K562 (cell line): ENCODE results near the gene PFKP. TPM values are rescaled to one million over a fixed set of nuclear protein-coding genes. Genes with fewer than 3 reads are reported as not detected.

Experiments
- BRD4 ChIP-seq: fragments of 200-600 bp; sonication (generic); IDR thresholded peaks from 2 replicates; pipeline ENCODE4 v1.6.1; 2017; ENCODE audit warnings: inconsistent platforms
- LCOR ChIP-seq: sonication (generic); formaldehyde crosslinking; IDR thresholded peaks from 2 replicates; pipeline ENCODE4 v1.8.0; 2022; ENCODE audit warnings: mild to moderate bottlenecking, missing genetic modification reagents
- RBM39 ChIP-seq: fragments of 200-400 bp; formaldehyde crosslinking; optimal IDR thresholded peaks from 2 replicates; pipeline ENCODE3; 2018; ENCODE audit warnings: low read depth, low read length
- ZFP30 ChIP-seq: fragments of 250-450 bp; sonication (Bioruptor Pico); IDR thresholded peaks from 2 replicates; pipeline ENCODE4 v1.8.0; 2022; ENCODE audit warnings: moderate library complexity, mild to moderate bottlenecking, inconsistent platforms, borderline replicate concordance
- ZNF175 ChIP-seq: fragments of 200-800 bp; sonication (Bioruptor generic); IDR thresholded peaks from 2 replicates; pipeline ENCODE4 v1.6.1; 2016; ENCODE audit warnings: low read depth, mild to moderate bottlenecking, missing genetic modification characterization, missing compliant biosample characterization
- ZNF445 ChIP-seq: fragments of 250-450 bp; sonication (Bioruptor Pico); IDR thresholded peaks from 2 replicates; pipeline ENCODE4 v1.4.0; 2020; ENCODE audit warnings: low read depth, mild to moderate bottlenecking, moderate library complexity
- ZNF668 ChIP-seq: fragments of 250-450 bp; sonication (Bioruptor Pico); IDR thresholded peaks from 2 replicates; pipeline ENCODE4 v1.8.0; 2022; ENCODE audit warnings: mild to moderate bottlenecking, inconsistent platforms
- polyA plus RNA-seq, 8 experiments: library from polyadenylated mRNA; depleted of rRNA in 4 of 8; stranded (reverse) in 5 of 8; unstranded in 3 of 8; fragments of >200 nt; fragmentation: Nextera tagmentation in 2 of 8; fragmentation: Illumina TruSeq in 1 of 8; extraction: Ambion mirVana in 2 of 8; extraction: Trizol in 1 of 8; gene quantifications; 2 replicates each; pipeline versions ENCODE4 v1.2.1 to v1.2.3, GENCODE V29; 2011 to 2014; ENCODE audit warnings: inconsistent platforms in 1 of 8, missing spikeins in 1 of 8
- total RNA-seq, 7 experiments: library from RNA; depleted of rRNA in 6 of 7; stranded (reverse); fragments of >200 nt in 6 of 7; fragmentation: Illumina TruSeq in 2 of 7; extraction: Trizol in 2 of 7; gene quantifications; 2 replicates each; pipeline versions ENCODE4 v1.2.1 to v1.2.3, GENCODE V29; 2011 to 2021; ENCODE audit warnings: low replicate concordance in 1 of 7
- TF ChIP-seq, protein P1 (sequence below), 2 experiments: fragments of 200-800 bp in 1 of 2; sonication (Bioruptor generic) in 1 of 2; sonication (generic) in 1 of 2; formaldehyde crosslinking in 1 of 2; IDR thresholded peaks in 1 of 2; conservative IDR thresholded peaks in 1 of 2; 2 replicates each; pipeline versions ENCODE4 v1.5.0 to v1.6.1; 2016 to 2020; ENCODE audit warnings: missing compliant biosample characterization in 1 of 2, missing genetic modification characterization in 1 of 2, missing genetic modification reagents in 1 of 2
- TF ChIP-seq, protein P2 (sequence below): sonication (generic); formaldehyde crosslinking; IDR thresholded peaks from 2 replicates; pipeline ENCODE4 v1.5.0; 2020; ENCODE audit warnings: missing genetic modification reagents
- TF ChIP-seq, protein P3 (sequence below): sonication (generic); formaldehyde crosslinking; IDR thresholded peaks from 2 replicates; pipeline ENCODE4 v1.8.0; 2022; ENCODE audit warnings: mild to moderate bottlenecking, missing genetic modification reagents, borderline replicate concordance
- TF ChIP-seq, protein P4 (sequence below): fragments of 200-800 bp; sonication (Bioruptor generic); IDR thresholded peaks from 2 replicates; pipeline ENCODE4 v1.6.1; 2017; ENCODE audit warnings: missing genetic modification characterization, missing compliant biosample characterization
- TF ChIP-seq, protein P5 (sequence below): sonication (generic); formaldehyde crosslinking; IDR thresholded peaks from 2 replicates; pipeline ENCODE4 v1.8.0; 2023; ENCODE audit warnings: mild to moderate bottlenecking, missing genetic modification reagents
- TF ChIP-seq, protein P6 (sequence below): fragments of 450-650 bp; IDR thresholded peaks from one replicate; pipeline ENCODE4 v1.6.1; 2018; ENCODE audit warnings: mild to moderate bottlenecking, moderate library complexity; ENCODE audit not compliant: partially characterized antibody

Gene PFKP
- total and polyA plus RNA-seq, 9 of the 15 experiments (the other 6 are each of a cell fraction or from before 2014, with no cell fraction given): 23.5 to 116 (median 62.1) TPM

DNA sequence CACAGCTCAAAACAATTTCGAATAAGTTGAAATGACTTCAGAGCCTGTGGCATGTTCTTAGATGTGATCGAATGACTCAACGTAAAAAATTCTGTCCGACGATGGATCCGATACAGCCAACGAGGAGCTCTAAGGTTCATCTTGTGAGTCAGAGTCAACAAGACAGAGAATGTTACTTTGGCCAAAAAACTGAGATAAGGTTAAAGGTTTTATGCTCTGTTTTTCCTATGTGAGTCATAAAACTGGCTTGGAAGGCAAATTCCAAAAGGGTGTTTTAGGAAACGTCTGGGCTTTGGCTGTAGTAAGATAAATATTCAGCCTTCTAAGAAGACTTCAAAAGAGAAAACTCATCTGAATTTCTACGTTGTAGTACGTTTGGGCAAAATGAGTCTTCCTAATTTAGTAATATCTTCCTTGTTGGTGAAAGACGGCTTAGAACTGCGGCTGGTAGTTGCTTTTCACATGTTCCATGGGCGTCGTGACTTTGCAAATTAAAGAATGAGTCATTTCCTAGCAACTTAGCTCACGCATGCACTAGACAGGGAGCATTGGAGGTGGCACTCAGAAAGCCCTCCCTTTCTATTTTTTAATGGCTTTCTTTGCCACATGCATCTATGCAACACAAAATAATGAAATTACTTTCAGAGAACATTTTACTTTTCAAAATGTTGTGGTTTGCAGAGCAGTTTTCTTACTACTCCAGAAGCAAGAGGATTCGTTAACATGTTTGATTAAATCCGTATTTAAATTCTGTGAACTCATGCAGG lies 28.2 kb downstream of the PFKP start (continued):
- TF ChIP-seq, protein P1, sequence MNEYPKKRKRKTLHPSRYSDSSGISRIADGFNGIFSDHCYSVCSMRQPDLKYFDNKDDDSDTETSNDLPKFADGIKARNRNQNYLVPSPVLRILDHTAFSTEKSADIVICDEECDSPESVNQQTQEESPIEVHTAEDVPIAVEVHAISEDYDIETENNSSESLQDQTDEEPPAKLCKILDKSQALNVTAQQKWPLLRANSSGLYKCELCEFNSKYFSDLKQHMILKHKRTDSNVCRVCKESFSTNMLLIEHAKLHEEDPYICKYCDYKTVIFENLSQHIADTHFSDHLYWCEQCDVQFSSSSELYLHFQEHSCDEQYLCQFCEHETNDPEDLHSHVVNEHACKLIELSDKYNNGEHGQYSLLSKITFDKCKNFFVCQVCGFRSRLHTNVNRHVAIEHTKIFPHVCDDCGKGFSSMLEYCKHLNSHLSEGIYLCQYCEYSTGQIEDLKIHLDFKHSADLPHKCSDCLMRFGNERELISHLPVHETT (CRISPR knock-in tag; conservative IDR thresholded peaks at IDR 0.05 in 1 of 2, IDR thresholded peaks at IDR 0.05 in 1 of 2): peak in 1 of 2 experiments; percentile 59; a peak in 2 of 4 replicates
- TF ChIP-seq ZNF175: peak; percentile 57; the same call in 1 of the 2 replicates
- TF ChIP-seq, protein P2, sequence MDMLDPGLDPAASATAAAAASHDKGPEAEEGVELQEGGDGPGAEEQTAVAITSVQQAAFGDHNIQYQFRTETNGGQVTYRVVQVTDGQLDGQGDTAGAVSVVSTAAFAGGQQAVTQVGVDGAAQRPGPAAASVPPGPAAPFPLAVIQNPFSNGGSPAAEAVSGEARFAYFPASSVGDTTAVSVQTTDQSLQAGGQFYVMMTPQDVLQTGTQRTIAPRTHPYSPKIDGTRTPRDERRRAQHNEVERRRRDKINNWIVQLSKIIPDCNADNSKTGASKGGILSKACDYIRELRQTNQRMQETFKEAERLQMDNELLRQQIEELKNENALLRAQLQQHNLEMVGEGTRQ: no peak
- TF ChIP-seq, protein P3, sequence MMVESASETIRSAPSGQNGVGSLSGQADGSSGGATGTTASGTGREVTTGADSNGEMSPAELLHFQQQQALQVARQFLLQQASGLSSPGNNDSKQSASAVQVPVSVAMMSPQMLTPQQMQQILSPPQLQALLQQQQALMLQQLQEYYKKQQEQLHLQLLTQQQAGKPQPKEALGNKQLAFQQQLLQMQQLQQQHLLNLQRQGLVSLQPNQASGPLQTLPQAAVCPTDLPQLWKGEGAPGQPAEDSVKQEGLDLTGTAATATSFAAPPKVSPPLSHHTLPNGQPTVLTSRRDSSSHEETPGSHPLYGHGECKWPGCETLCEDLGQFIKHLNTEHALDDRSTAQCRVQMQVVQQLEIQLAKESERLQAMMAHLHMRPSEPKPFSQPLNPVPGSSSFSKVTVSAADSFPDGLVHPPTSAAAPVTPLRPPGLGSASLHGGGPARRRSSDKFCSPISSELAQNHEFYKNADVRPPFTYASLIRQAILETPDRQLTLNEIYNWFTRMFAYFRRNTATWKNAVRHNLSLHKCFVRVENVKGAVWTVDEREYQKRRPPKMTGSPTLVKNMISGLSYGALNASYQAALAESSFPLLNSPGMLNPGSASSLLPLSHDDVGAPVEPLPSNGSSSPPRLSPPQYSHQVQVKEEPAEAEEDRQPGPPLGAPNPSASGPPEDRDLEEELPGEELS: no peak
- TF ChIP-seq, protein P4, sequence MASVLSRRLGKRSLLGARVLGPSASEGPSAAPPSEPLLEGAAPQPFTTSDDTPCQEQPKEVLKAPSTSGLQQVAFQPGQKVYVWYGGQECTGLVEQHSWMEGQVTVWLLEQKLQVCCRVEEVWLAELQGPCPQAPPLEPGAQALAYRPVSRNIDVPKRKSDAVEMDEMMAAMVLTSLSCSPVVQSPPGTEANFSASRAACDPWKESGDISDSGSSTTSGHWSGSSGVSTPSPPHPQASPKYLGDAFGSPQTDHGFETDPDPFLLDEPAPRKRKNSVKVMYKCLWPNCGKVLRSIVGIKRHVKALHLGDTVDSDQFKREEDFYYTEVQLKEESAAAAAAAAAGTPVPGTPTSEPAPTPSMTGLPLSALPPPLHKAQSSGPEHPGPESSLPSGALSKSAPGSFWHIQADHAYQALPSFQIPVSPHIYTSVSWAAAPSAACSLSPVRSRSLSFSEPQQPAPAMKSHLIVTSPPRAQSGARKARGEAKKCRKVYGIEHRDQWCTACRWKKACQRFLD (CRISPR knock-in tag): peak; percentile 75; the same call in 1 of the 2 replicates
- TF ChIP-seq LCOR (CRISPR knock-in tag): peak; percentile 94
- no peak for TF ChIP-seq ZNF445 (CRISPR knock-in tag)
- TF ChIP-seq RBM39: no peak
- TF ChIP-seq, protein P5, sequence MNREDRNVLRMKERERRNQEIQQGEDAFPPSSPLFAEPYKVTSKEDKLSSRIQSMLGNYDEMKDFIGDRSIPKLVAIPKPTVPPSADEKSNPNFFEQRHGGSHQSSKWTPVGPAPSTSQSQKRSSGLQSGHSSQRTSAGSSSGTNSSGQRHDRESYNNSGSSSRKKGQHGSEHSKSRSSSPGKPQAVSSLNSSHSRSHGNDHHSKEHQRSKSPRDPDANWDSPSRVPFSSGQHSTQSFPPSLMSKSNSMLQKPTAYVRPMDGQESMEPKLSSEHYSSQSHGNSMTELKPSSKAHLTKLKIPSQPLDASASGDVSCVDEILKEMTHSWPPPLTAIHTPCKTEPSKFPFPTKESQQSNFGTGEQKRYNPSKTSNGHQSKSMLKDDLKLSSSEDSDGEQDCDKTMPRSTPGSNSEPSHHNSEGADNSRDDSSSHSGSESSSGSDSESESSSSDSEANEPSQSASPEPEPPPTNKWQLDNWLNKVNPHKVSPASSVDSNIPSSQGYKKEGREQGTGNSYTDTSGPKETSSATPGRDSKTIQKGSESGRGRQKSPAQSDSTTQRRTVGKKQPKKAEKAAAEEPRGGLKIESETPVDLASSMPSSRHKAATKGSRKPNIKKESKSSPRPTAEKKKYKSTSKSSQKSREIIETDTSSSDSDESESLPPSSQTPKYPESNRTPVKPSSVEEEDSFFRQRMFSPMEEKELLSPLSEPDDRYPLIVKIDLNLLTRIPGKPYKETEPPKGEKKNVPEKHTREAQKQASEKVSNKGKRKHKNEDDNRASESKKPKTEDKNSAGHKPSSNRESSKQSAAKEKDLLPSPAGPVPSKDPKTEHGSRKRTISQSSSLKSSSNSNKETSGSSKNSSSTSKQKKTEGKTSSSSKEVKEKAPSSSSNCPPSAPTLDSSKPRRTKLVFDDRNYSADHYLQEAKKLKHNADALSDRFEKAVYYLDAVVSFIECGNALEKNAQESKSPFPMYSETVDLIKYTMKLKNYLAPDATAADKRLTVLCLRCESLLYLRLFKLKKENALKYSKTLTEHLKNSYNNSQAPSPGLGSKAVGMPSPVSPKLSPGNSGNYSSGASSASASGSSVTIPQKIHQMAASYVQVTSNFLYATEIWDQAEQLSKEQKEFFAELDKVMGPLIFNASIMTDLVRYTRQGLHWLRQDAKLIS (CRISPR knock-in tag): peak; percentile 77; the same call in 1 of the 2 replicates
- TF ChIP-seq, protein P6, sequence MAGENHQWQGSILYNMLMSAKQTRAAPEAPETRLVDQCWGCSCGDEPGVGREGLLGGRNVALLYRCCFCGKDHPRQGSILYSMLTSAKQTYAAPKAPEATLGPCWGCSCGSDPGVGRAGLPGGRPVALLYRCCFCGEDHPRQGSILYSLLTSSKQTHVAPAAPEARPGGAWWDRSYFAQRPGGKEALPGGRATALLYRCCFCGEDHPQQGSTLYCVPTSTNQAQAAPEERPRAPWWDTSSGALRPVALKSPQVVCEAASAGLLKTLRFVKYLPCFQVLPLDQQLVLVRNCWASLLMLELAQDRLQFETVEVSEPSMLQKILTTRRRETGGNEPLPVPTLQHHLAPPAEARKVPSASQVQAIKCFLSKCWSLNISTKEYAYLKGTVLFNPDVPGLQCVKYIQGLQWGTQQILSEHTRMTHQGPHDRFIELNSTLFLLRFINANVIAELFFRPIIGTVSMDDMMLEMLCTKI: no peak
- no peak; the same call in none of the 2 replicates for TF ChIP-seq BRD4
- TF ChIP-seq ZFP30: no peak
- TF ChIP-seq ZNF668 (CRISPR knock-in tag): no peak
